Tibial nerve (tissue), 4 donors: ENCODE data around the gene SETD3.

ENCODE experiments used
- CTCF ChIP-seq, 5 experiments: fragments of 200-600 bp in 3 of 5; fragments of 450-650 bp in 2 of 5; sonication (generic) in 3 of 5; IDR thresholded peaks; one replicate each; pipeline ENCODE4 v1.5.1; 2016 to 2019; ENCODE audit warnings: antibody characterized with exemption in 5 of 5, mild to moderate bottlenecking in 3 of 5, moderate library complexity in 2 of 5
- EP300 ChIP-seq, 2 donors: sonication (generic); formaldehyde crosslinking; IDR thresholded peaks; one replicate each; pipeline ENCODE4 v1.6.1; 2017; ENCODE audit warnings: antibody characterized with exemption in 2 of 2, mild to moderate bottlenecking in 1 of 2
- POLR2A ChIP-seq, 2 donors: fragments of 450-650 bp; IDR thresholded peaks; one replicate each; pipeline ENCODE4 v1.6.1; 2017; ENCODE audit warnings: antibody characterized with exemption in 2 of 2, mild to moderate bottlenecking in 2 of 2, moderate library complexity in 2 of 2

- TF ChIP-seq CTCF (IDR thresholded peaks at IDR 0.05), result no peak
- no peak for TF ChIP-seq EP300 (IDR thresholded peaks at IDR 0.05)
- TF ChIP-seq POLR2A (IDR thresholded peaks at IDR 0.05), result no peak
Measured at GRCh38 chr14:99394602-99395156, 86.0 kb downstream of the SETD3 start.
